Myometrial cell (primary cell): ENCODE data around the gene PIK3R1. TPM values are rescaled to one million over a fixed set of nuclear protein-coding genes. Genes with fewer than 3 reads are reported as not detected.

Experiments used
- total RNA-seq: library from RNA; depleted of rRNA; stranded (reverse); fragments of >200 nt; gene quantifications from 2 replicates; pipeline ENCODE4 v1.2.3, GENCODE V29; 2015

Gene PIK3R1
- total RNA-seq: 8.1 and 12.6 TPM in 2 replicates

GRCh38 chr5:68215208-68215897, at the start of gene PIK3R1:
PIK3R1 (plus strand) TSS chr5:68215756; CDS start chr5:68226676, 10,920 bp downstream.

